Tibial artery (tissue), 4 donors: ENCODE measurements around the gene TFG.

Experiments
- DNase-seq, 2 donors: peaks; one replicate each; pipeline ENCODE4 v3.0.0-alpha.2; 2019
- H3K27ac ChIP-seq, 2 donors: fragments of 200-600 bp; sonication (generic) in 1 of 2; 1 replicate in 1 of 2; 2 replicates in 1 of 2; pipeline ENCODE4 v1.5.1; 2018 to 2019; ENCODE audit warnings: mild to moderate bottlenecking in 1 of 2
- H3K27me3 ChIP-seq, 2 donors: fragments of 200-600 bp; sonication (generic) in 1 of 2; one replicate each; pipeline versions ENCODE4 v1.5.1 to v1.6.0; 2016 to 2019
- H3K36me3 ChIP-seq, 3 donors: fragments of 200-600 bp; sonication (generic) in 2 of 3; one replicate each; pipeline ENCODE4 v1.5.1; 2016 to 2019; ENCODE audit warnings: mild to moderate bottlenecking in 2 of 3
- H3K4me1 ChIP-seq, 4 donors: fragments of 200-600 bp; sonication (generic) in 2 of 4; 1 replicate in 3 of 4; 2 replicates in 1 of 4; pipeline ENCODE4 v1.5.1; 2016 to 2019
- H3K4me3 ChIP-seq, 2 donors: fragments of 200-600 bp; sonication (generic) in 1 of 2; 1 replicate in 1 of 2; 2 replicates in 1 of 2; pipeline ENCODE4 v1.5.1; 2018 to 2019; ENCODE audit warnings: mild to moderate bottlenecking in 2 of 2
- H3K9me3 ChIP-seq, 3 donors: fragments of 200-600 bp; sonication (generic) in 1 of 3; one replicate each; pipeline ENCODE4 v1.5.1; 2016 to 2019
- intact Hi-C: fragments of 100-400 bp; cut with DNase I; formaldehyde crosslinking; loops from one replicate; pipeline ENCODE4 v1.15.0; 2023; ENCODE audit warnings: low total_unique reads
- TF ChIP-seq, protein P1 (sequence below), 2 experiments: fragments of 200-600 bp in 1 of 2; fragments of 450-650 bp in 1 of 2; IDR thresholded peaks; one replicate each; pipeline ENCODE4 v1.5.1; 2017 to 2019; ENCODE audit warnings: antibody characterized with exemption in 2 of 2, mild to moderate bottlenecking in 1 of 2, moderate library complexity in 1 of 2

Gene TFG

GRCh38 chr3:100761951-100762350 is 52.7 kb downstream of the TFG start:
- TF ChIP-seq, protein P1, sequence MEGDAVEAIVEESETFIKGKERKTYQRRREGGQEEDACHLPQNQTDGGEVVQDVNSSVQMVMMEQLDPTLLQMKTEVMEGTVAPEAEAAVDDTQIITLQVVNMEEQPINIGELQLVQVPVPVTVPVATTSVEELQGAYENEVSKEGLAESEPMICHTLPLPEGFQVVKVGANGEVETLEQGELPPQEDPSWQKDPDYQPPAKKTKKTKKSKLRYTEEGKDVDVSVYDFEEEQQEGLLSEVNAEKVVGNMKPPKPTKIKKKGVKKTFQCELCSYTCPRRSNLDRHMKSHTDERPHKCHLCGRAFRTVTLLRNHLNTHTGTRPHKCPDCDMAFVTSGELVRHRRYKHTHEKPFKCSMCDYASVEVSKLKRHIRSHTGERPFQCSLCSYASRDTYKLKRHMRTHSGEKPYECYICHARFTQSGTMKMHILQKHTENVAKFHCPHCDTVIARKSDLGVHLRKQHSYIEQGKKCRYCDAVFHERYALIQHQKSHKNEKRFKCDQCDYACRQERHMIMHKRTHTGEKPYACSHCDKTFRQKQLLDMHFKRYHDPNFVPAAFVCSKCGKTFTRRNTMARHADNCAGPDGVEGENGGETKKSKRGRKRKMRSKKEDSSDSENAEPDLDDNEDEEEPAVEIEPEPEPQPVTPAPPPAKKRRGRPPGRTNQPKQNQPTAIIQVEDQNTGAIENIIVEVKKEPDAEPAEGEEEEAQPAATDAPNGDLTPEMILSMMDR (IDR thresholded peaks at IDR 0.05) = no peak
- H3K9me3 ChIP-seq = no peaks in the 10 kb centered on the region
- DNase-seq = no peak
- H3K4me1 ChIP-seq = peaks cover 0 to 26% (median 0%) of the 10 kb centered on the region in 4 donors
- H3K27ac ChIP-seq = no peak overlapping the region
- H3K4me3 ChIP-seq = no peak overlapping the region
- H3K27me3 ChIP-seq = no peaks in the 10 kb centered on the region
- intact Hi-C loops = no loop called here
- peaks cover 0 to 11% (median 0%) of the 10 kb centered on the region in 3 donors for H3K36me3 ChIP-seq

DNA sequence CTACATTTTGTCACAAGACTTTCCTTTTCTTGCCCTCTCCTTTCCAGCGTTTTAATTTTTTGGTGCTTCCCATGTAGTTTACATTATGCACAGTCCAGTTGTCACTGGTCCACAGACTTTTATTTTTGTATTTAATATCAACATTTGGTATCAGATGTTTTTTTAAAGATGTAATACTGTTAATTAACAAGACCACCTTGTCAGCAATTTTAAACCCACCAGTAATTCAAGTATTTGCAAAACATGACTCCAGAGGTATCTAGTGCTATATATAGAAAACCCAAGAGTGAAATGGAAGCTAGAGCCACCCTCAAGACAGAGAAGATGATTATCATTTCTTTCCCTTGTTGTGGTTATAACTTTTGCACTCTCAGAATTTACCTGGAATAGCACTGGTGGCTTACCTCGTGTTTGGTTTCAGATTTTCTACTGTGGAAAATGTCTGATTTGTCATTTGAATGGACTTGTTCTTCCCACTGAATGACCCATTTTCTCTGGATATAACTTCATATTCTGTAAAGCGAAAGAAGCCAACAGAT is 56.2 kb downstream of the TFG start:
- Histone ChIP-seq H3K9me3 (no peaks in the 10 kb centered on the region), H3K36me3 (peaks cover 6 to 19% (median 7%) of the 10 kb centered on the region in 3 donors), H3K4me3 (no peak overlapping the region), H3K4me1 (peaks cover 0 to 7% (median 0%) of the 10 kb centered on the region in 4 donors), H3K27ac (no peak overlapping the region), H3K27me3 (no peaks in the 10 kb centered on the region)
- intact Hi-C loops = no loop called here
- TF ChIP-seq, protein P1 (IDR thresholded peaks at IDR 0.05) = no peak
- DNase-seq = no peak

DNA sequence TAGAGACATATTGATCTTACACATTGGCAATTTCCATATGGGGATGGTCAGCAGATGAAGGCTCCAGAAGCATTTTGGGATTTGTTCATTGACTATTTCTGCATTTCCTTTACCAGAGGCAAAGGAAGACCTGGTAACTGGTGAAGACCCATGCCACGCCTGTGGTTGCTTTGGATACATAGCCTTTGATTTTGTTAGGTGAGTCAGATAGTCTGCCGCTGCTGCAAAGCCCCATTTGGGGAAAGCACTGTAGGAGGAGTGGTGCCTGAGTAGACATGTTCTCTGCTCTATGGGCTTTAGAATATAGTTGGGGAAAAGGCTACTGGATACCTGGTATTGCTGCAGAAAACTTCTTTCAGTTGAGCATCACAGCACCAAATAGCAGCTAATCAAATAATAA is 56.8 kb downstream of the TFG start:
- intact Hi-C loops = no loop called here

DNA sequence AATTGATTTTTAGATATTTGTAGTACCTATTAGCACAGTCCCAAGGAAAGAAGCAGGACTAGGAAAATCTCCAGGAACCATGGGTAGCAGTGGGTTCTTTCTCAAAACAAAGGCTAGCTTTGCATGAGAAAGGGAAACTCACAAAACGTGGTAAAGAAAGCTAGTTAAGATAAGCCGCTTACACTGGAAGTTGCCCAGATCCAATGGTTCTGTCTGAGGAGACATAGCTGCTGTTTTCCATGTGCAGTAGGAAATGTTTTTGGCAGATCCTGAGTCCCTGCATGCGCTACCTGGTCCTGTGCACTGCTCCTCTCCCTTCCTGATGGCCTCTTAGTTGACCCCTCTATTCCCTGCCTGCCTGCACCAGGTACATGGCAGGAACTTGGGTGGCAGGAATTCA is 60.4 kb downstream of the TFG start:
- TF ChIP-seq, protein P1 (IDR thresholded peaks at IDR 0.05) = no peak
- Histone ChIP-seq H3K4me3 (no peak overlapping the region), H3K36me3 (peaks cover 13 to 33% (median 19%) of the 10 kb centered on the region in 3 donors), H3K27me3 (no peaks in the 10 kb centered on the region), H3K4me1 (no peaks in the 10 kb centered on the region), H3K27ac (no peak overlapping the region), H3K9me3 (no peaks in the 10 kb centered on the region)
- no peak for DNase-seq
- intact Hi-C loops = no loop called here

More for the DNA sequence above, 56.8 kb downstream of the TFG start:
- H3K27ac ChIP-seq = no peak overlapping the region
- TF ChIP-seq, protein P1 (IDR thresholded peaks at IDR 0.05) = no peak
- peaks cover 7 to 19% (median 10%) of the 10 kb centered on the region in 3 donors for H3K36me3 ChIP-seq
- H3K4me1 ChIP-seq = peaks cover 0 to 5% (median 0%) of the 10 kb centered on the region in 4 donors
- H3K4me3 ChIP-seq = no peak overlapping the region
- no peaks in the 10 kb centered on the region for H3K27me3 ChIP-seq
- no peak for DNase-seq
- no peaks in the 10 kb centered on the region for H3K9me3 ChIP-seq

- no peak for DNase-seq
- H3K9me3 ChIP-seq = no peaks in the 10 kb centered on the region
- H3K27ac ChIP-seq = no peak overlapping the region
- no peak overlapping the region for H3K4me3 ChIP-seq
- intact Hi-C loops = no loop called here
- H3K27me3 ChIP-seq = no peaks in the 10 kb centered on the region
- H3K4me1 ChIP-seq = no peaks in the 10 kb centered on the region
- peaks cover 19 to 40% (median 35%) of the 10 kb centered on the region in 3 donors for H3K36me3 ChIP-seq
- TF ChIP-seq, protein P1 (IDR thresholded peaks at IDR 0.05) = no peak
Observed at GRCh38 chr3:100775226-100775625, 65.9 kb downstream of the TFG start.

DNA sequence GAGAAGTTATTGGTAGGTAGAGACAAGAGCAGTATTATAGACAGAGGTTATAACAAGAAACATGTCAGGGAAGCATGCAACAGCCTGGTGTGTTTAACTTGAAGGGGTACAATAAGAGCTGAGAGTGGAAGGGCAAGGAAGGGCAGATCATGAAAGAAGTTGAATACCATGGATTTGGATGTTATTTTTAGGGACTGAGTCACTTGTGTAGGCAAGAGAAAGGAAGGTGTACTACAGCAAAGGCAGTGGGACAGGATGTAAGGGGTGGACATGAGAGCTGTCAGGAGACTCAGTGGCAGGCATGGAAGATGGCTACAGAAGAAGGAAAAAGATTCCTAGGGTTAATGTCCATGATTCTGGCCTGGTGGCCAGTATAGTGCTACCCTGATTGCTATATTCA is 66.4 kb downstream of the TFG start:
- H3K4me3 ChIP-seq = no peak overlapping the region
- no peak for DNase-seq
- TF ChIP-seq, protein P1 (IDR thresholded peaks at IDR 0.05) = no peak
- H3K9me3 ChIP-seq = no peaks in the 10 kb centered on the region
- H3K27ac ChIP-seq = no peak overlapping the region
- intact Hi-C loops = no loop called here
- no peaks in the 10 kb centered on the region for H3K4me1 ChIP-seq
- H3K27me3 ChIP-seq = no peaks in the 10 kb centered on the region
- H3K36me3 ChIP-seq = peaks cover 19 to 37% (median 35%) of the 10 kb centered on the region in 3 donors
